GM23338 (cell line): ENCODE data around the gene TMEM217. TPM values are rescaled to one million over a fixed set of nuclear protein-coding genes. Genes with fewer than 3 reads are reported as not detected.

Experiments
- ATAC-seq: fragments of 200-7000 bp; cut with Tn5 transposase; 3 replicates; pipeline ENCODE4 v1.9.1; 2020
- DNase-seq: peaks from one replicate; pipeline ENCODE4 v3.0.0-alpha.2; 2015; ENCODE audit warnings: low spot score
- H2AFZ ChIP-seq: fragments of 200-600 bp; sonication (generic); 2 replicates; pipeline ENCODE4 v1.8.0; 2016; ENCODE audit warnings: antibody characterized with exemption, mild to moderate bottlenecking, moderate library complexity
- H3F3A ChIP-seq: fragments of 200-600 bp; sonication (generic); replicated peaks from 2 replicates; pipeline ENCODE4 v1.8.0; 2017; ENCODE audit warnings: antibody characterized with exemption, mixed run types, low read depth
- H3K27ac ChIP-seq: fragments of 200-600 bp; sonication (generic); 2 replicates; pipeline ENCODE4 v1.6.1; 2016; ENCODE audit warnings: low read depth
- H3K27me3 ChIP-seq: fragments of 200-600 bp; sonication (generic); 2 replicates; pipeline ENCODE4 v1.8.0; 2016; ENCODE audit warnings: mild to moderate bottlenecking, mixed run types, moderate library complexity; ENCODE audit not compliant: insufficient read depth
- H3K36me3 ChIP-seq: fragments of 200-600 bp; sonication (generic); 2 replicates; pipeline ENCODE4 v1.8.0; 2016; ENCODE audit warnings: mild to moderate bottlenecking; ENCODE audit not compliant: insufficient read depth
- H3K4me1 ChIP-seq: fragments of 200-600 bp; sonication (generic); 2 replicates; pipeline ENCODE4 v1.8.0; 2016; ENCODE audit warnings: mild to moderate bottlenecking, moderate library complexity; ENCODE audit not compliant: insufficient read depth
- H3K4me2 ChIP-seq: fragments of 200-600 bp; sonication (generic); 2 replicates; pipeline ENCODE4 v1.7.1; 2017; ENCODE audit warnings: mixed run types
- H3K4me3 ChIP-seq: fragments of 200-600 bp; sonication (generic); 2 replicates; pipeline ENCODE4 v1.6.1; 2016; ENCODE audit warnings: mixed run types
- H3K79me2 ChIP-seq: fragments of 200-600 bp; sonication (generic); replicated peaks from 2 replicates; pipeline ENCODE4 v1.8.0; 2017; ENCODE audit warnings: mild to moderate bottlenecking; ENCODE audit not compliant: insufficient read depth
- H3K9me2 ChIP-seq: fragments of 200-600 bp; sonication (generic); 2 replicates; pipeline ENCODE4 v1.8.0; 2017; ENCODE audit not compliant: insufficient read depth
- H4K20me1 ChIP-seq: fragments of 200-600 bp; sonication (generic); replicated peaks from 2 replicates; pipeline ENCODE4 v1.8.0; 2017; ENCODE audit warnings: mild to moderate bottlenecking; ENCODE audit not compliant: insufficient read depth
- H3K27ac Mint-ChIP-seq: 2 replicates; pipeline ENCODE4 v1.8.0; 2020; ENCODE audit warnings: inconsistent platforms, mild to moderate bottlenecking, moderate library complexity, mixed read lengths
- H3K27me3 Mint-ChIP-seq: 3 replicates; pipeline ENCODE4 v1.8.0; 2022; ENCODE audit warnings: low read depth, mild to moderate bottlenecking, moderate library complexity, mixed read lengths, inconsistent platforms; ENCODE audit not compliant: insufficient read depth, poor library complexity
- H3K36me3 Mint-ChIP-seq: 3 replicates; pipeline ENCODE4 v1.8.0; 2021; ENCODE audit warnings: low read depth, mild to moderate bottlenecking, inconsistent platforms, moderate library complexity, mixed read lengths
- H3K4me1 Mint-ChIP-seq: 3 replicates; pipeline ENCODE4 v1.8.0; 2020; ENCODE audit warnings: mild to moderate bottlenecking, inconsistent platforms, mixed read lengths
- H3K4me3 Mint-ChIP-seq: 3 replicates; pipeline ENCODE4 v1.8.0; 2021; ENCODE audit warnings: moderate library complexity, mild to moderate bottlenecking, inconsistent platforms, mixed read lengths
- H3K9me3 Mint-ChIP-seq: 3 replicates; pipeline ENCODE4 v1.8.0; 2020; ENCODE audit warnings: moderate library complexity, mild to moderate bottlenecking, inconsistent platforms, mixed read lengths
- CREB1 ChIP-seq: fragments of 250-450 bp; sonication (Bioruptor Pico); IDR thresholded peaks from 2 replicates; pipeline ENCODE4 v1.5.0; 2020; ENCODE audit warnings: low read depth, mild to moderate bottlenecking, moderate library complexity
- EZH2 ChIP-seq: fragments of 200-600 bp; sonication (generic); IDR thresholded peaks from one replicate; pipeline ENCODE4 v1.8.0; 2017; ENCODE audit warnings: antibody characterized with exemption, mild to moderate bottlenecking, low read depth; ENCODE audit not compliant: unreplicated experiment
- EZH2phosphoT487 ChIP-seq: fragments of 200-600 bp; sonication (generic); IDR thresholded peaks from one replicate; pipeline ENCODE4 v1.8.1; 2018; ENCODE audit warnings: antibody characterized with exemption; ENCODE audit not compliant: unreplicated experiment
- JUNB ChIP-seq: IDR thresholded peaks from one replicate; pipeline ENCODE4 v1.6.1; 2016; ENCODE audit warnings: antibody characterized with exemption; ENCODE audit not compliant: unreplicated experiment
- NANOG ChIP-seq: IDR thresholded peaks from 2 replicates; pipeline ENCODE4 v1.6.1; 2016; ENCODE audit warnings: antibody characterized with exemption, borderline replicate concordance
- POLR2AphosphoS5 ChIP-seq: IDR thresholded peaks from 2 replicates; pipeline ENCODE4 v1.6.1; 2016; ENCODE audit warnings: antibody characterized with exemption, low read depth
- STAT1 ChIP-seq: IDR thresholded peaks from one replicate; pipeline ENCODE4 v1.6.1; 2016; ENCODE audit warnings: antibody characterized with exemption; ENCODE audit not compliant: unreplicated experiment
- ZNF114 ChIP-seq: fragments of 250-450 bp; sonication (Bioruptor Pico); IDR thresholded peaks from 2 replicates; pipeline ENCODE4 v1.5.0; 2020; ENCODE audit warnings: mild to moderate bottlenecking, moderate library complexity
- ZNF331 ChIP-seq: fragments of 250-450 bp; sonication (Bioruptor Pico); IDR thresholded peaks from 2 replicates; pipeline ENCODE4 v1.5.0; 2020; ENCODE audit warnings: low read depth, mild to moderate bottlenecking, moderate library complexity
- polyA plus RNA-seq: library from polyadenylated mRNA; unstranded; fragments of >200 nt; fragmentation: Nextera tagmentation; extraction: Ambion mirVana; gene quantifications from 2 replicates; pipeline ENCODE4 v1.2.1, GENCODE V29; 2016
- total RNA-seq: library from RNA; depleted of rRNA; stranded (reverse); fragments of >200 nt; shearing (Covaris generic); gene quantifications from 2 replicates; pipeline ENCODE4 v1.2.3, GENCODE V29; 2014
- TF ChIP-seq, protein P1 (sequence below): fragments of 250-450 bp; sonication (Bioruptor Pico); IDR thresholded peaks from 2 replicates; pipeline ENCODE4 v1.5.0; 2020; ENCODE audit warnings: mild to moderate bottlenecking, moderate library complexity
- TF ChIP-seq, protein P2 (sequence below): IDR thresholded peaks from 2 replicates; pipeline ENCODE4 v1.6.1; 2016; ENCODE audit warnings: antibody characterized with exemption
- TF ChIP-seq, protein P3 (sequence below): IDR thresholded peaks from one replicate; pipeline ENCODE4 v1.6.1; 2018; ENCODE audit warnings: antibody characterized with exemption; ENCODE audit not compliant: unreplicated experiment
- TF ChIP-seq, protein P4 (sequence below), 2 experiments: fragments of 200-600 bp in 1 of 2; sonication (generic) in 1 of 2; conservative IDR thresholded peaks; 2 replicates each; pipeline versions ENCODE4 v1.5.1 to v1.6.1; 2016 to 2017; ENCODE audit warnings: antibody characterized with exemption in 2 of 2, low read depth in 2 of 2, mild to moderate bottlenecking in 2 of 2, moderate library complexity in 1 of 2

TMEM217 gene
- total and polyA plus RNA-seq, 2 experiments from 2014 or later: 1.3 TPM; not detected in 1

DNA sequence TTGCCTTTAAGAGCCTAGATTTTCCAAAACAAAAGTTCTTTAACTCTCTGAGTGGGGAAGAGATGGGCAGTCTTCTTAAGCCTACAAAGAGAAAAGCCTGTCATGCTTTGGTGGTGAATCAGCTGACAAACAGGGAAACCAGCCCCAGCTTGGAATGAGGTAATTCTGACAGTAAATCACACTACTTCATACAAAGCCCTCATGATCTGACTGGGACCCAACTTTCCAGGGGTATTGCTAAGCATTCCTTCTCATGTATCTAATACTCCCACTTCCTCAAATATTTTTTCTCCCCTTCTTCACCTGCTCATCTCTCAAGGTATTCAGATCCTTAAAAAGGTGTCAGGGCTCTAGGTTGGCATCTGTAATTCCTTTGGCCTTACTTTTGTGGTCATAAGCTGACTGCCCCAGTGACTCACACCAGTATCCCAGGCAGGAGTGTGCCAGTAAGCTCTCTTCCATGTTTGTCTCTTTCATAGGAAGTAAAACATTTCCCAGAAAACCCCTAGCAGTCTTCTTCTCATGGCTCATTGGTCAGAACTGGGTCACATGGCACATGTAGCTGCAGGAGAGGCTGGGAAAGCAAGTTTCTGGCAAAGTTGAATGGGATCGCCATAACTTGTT is 15.4 kb downstream of the TMEM217 start:
- H3K4me3 ChIP-seq: no peak overlapping the region
- no peaks in the 10 kb centered on the region for H3K79me2 ChIP-seq
- no peaks in the 10 kb centered on the region for H3K4me1 ChIP-seq
- H3K27me3 ChIP-seq: no peaks in the 10 kb centered on the region
- Mint-ChIP-seq H3K27ac (no peak overlapping the region; the same call in 1 of the 2 replicates), H3K4me3 (no peak overlapping the region), H3K4me1 (no peaks in the 10 kb centered on the region), H3K27me3 (peaks cover 4% of the 10 kb centered on the region), H3K9me3 (no peaks in the 10 kb centered on the region), H3K36me3 (no peaks in the 10 kb centered on the region)
- no peak for ATAC-seq
- 0 out of 2 replicates have a peak overlapping the region, but pooled peaks have one; percentile 19 for H2AFZ ChIP-seq
- no peak overlapping the region for H3K4me2 ChIP-seq
- 0 out of 2 replicates have a peak, but pooled peaks cover 4% of the 10 kb centered on the region for H3F3A ChIP-seq
- TF ChIP-seq, protein P1, sequence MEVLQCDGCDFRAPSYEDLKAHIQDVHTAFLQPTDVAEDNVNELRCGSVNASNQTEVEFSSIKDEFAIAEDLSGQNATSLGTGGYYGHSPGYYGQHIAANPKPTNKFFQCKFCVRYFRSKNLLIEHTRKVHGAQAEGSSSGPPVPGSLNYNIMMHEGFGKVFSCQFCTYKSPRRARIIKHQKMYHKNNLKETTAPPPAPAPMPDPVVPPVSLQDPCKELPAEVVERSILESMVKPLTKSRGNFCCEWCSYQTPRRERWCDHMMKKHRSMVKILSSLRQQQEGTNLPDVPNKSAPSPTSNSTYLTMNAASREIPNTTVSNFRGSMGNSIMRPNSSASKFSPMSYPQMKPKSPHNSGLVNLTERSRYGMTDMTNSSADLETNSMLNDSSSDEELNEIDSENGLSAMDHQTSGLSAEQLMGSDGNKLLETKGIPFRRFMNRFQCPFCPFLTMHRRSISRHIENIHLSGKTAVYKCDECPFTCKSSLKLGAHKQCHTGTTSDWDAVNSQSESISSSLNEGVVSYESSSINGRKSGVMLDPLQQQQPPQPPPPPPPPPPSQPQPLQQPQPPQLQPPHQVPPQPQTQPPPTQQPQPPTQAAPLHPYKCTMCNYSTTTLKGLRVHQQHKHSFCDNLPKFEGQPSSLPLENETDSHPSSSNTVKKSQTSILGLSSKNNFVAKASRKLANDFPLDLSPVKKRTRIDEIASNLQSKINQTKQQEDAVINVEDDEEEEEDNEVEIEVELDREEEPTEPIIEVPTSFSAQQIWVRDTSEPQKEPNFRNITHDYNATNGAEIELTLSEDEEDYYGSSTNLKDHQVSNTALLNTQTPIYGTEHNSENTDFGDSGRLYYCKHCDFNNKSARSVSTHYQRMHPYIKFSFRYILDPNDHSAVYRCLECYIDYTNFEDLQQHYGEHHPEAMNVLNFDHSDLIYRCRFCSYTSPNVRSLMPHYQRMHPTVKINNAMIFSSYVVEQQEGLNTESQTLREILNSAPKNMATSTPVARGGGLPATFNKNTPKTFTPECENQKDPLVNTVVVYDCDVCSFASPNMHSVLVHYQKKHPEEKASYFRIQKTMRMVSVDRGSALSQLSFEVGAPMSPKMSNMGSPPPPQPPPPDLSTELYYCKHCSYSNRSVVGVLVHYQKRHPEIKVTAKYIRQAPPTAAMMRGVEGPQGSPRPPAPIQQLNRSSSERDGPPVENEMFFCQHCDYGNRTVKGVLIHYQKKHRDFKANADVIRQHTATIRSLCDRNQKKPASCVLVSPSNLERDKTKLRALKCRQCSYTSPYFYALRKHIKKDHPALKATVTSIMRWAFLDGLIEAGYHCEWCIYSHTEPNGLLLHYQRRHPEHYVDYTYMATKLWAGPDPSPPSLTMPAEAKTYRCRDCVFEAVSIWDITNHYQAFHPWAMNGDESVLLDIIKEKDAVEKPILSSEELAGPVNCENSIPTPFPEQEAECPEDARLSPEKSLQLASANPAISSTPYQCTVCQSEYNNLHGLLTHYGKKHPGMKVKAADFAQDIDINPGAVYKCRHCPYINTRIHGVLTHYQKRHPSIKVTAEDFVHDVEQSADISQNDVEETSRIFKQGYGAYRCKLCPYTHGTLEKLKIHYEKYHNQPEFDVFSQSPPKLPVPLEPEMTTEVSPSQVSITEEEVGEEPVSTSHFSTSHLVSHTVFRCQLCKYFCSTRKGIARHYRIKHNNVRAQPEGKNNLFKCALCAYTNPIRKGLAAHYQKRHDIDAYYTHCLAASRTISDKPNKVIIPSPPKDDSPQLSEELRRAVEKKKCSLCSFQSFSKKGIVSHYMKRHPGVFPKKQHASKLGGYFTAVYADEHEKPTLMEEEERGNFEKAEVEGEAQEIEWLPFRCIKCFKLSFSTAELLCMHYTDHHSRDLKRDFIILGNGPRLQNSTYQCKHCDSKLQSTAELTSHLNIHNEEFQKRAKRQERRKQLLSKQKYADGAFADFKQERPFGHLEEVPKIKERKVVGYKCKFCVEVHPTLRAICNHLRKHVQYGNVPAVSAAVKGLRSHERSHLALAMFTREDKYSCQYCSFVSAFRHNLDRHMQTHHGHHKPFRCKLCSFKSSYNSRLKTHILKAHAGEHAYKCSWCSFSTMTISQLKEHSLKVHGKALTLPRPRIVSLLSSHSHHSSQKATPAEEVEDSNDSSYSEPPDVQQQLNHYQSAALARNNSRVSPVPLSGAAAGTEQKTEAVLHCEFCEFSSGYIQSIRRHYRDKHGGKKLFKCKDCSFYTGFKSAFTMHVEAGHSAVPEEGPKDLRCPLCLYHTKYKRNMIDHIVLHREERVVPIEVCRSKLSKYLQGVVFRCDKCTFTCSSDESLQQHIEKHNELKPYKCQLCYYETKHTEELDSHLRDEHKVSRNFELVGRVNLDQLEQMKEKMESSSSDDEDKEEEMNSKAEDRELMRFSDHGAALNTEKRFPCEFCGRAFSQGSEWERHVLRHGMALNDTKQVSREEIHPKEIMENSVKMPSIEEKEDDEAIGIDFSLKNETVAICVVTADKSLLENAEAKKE (CRISPR knock-in tag): no peak
- no peak for TF ChIP-seq ZNF114
- TF ChIP-seq, protein P2, sequence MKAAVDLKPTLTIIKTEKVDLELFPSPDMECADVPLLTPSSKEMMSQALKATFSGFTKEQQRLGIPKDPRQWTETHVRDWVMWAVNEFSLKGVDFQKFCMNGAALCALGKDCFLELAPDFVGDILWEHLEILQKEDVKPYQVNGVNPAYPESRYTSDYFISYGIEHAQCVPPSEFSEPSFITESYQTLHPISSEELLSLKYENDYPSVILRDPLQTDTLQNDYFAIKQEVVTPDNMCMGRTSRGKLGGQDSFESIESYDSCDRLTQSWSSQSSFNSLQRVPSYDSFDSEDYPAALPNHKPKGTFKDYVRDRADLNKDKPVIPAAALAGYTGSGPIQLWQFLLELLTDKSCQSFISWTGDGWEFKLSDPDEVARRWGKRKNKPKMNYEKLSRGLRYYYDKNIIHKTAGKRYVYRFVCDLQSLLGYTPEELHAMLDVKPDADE: no peak
- TF ChIP-seq POLR2AphosphoS5: no peak
- TF ChIP-seq, protein P3, sequence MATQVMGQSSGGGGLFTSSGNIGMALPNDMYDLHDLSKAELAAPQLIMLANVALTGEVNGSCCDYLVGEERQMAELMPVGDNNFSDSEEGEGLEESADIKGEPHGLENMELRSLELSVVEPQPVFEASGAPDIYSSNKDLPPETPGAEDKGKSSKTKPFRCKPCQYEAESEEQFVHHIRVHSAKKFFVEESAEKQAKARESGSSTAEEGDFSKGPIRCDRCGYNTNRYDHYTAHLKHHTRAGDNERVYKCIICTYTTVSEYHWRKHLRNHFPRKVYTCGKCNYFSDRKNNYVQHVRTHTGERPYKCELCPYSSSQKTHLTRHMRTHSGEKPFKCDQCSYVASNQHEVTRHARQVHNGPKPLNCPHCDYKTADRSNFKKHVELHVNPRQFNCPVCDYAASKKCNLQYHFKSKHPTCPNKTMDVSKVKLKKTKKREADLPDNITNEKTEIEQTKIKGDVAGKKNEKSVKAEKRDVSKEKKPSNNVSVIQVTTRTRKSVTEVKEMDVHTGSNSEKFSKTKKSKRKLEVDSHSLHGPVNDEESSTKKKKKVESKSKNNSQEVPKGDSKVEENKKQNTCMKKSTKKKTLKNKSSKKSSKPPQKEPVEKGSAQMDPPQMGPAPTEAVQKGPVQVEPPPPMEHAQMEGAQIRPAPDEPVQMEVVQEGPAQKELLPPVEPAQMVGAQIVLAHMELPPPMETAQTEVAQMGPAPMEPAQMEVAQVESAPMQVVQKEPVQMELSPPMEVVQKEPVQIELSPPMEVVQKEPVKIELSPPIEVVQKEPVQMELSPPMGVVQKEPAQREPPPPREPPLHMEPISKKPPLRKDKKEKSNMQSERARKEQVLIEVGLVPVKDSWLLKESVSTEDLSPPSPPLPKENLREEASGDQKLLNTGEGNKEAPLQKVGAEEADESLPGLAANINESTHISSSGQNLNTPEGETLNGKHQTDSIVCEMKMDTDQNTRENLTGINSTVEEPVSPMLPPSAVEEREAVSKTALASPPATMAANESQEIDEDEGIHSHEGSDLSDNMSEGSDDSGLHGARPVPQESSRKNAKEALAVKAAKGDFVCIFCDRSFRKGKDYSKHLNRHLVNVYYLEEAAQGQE: no peak
- no peak for TF ChIP-seq STAT1
- no peak for TF ChIP-seq EZH2phosphoT487
- TF ChIP-seq ZNF331 (CRISPR knock-in tag): no peak
- no peak for TF ChIP-seq JUNB
- no peak for TF ChIP-seq CREB1 (CRISPR knock-in tag)
- no peak for TF ChIP-seq EZH2
- no peak for TF ChIP-seq NANOG
- TF ChIP-seq, protein P4, sequence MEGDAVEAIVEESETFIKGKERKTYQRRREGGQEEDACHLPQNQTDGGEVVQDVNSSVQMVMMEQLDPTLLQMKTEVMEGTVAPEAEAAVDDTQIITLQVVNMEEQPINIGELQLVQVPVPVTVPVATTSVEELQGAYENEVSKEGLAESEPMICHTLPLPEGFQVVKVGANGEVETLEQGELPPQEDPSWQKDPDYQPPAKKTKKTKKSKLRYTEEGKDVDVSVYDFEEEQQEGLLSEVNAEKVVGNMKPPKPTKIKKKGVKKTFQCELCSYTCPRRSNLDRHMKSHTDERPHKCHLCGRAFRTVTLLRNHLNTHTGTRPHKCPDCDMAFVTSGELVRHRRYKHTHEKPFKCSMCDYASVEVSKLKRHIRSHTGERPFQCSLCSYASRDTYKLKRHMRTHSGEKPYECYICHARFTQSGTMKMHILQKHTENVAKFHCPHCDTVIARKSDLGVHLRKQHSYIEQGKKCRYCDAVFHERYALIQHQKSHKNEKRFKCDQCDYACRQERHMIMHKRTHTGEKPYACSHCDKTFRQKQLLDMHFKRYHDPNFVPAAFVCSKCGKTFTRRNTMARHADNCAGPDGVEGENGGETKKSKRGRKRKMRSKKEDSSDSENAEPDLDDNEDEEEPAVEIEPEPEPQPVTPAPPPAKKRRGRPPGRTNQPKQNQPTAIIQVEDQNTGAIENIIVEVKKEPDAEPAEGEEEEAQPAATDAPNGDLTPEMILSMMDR (conservative IDR thresholded peaks at IDR 0.05; ENCODE audit: low read depth in 2 of 2): no peak
- no peaks in the 10 kb centered on the region for H4K20me1 ChIP-seq
- peaks cover 4% of the 10 kb centered on the region; the same call in 1 of the 2 replicates for H3K9me2 ChIP-seq
- no peak overlapping the region for H3K27ac ChIP-seq
- no peaks in the 10 kb centered on the region for H3K36me3 ChIP-seq
- no peak for DNase-seq
